Measurements from ENCODE around the gene HCN4.

DNA sequence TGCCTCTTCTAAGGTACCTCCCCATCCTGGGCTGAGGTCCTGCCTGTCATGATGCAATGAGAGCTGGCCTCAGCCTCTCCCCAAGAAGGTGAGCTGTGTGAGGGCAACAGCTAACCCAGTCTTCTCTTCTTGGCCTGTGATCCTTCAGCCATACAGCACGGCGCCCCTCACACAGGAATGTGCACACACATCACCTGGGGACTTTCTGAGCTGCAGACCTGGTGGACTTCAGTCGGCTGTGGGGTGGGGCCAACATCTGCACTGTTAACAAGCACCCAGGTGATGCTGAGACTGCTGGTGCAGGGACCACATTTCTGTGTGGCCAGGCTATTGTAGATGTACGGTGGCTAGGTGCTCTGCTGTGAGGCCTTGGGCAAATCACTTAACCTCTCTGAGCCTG, 14.5 kb downstream of the HCN4 start:
- TF ChIP-seq, protein P1, sequence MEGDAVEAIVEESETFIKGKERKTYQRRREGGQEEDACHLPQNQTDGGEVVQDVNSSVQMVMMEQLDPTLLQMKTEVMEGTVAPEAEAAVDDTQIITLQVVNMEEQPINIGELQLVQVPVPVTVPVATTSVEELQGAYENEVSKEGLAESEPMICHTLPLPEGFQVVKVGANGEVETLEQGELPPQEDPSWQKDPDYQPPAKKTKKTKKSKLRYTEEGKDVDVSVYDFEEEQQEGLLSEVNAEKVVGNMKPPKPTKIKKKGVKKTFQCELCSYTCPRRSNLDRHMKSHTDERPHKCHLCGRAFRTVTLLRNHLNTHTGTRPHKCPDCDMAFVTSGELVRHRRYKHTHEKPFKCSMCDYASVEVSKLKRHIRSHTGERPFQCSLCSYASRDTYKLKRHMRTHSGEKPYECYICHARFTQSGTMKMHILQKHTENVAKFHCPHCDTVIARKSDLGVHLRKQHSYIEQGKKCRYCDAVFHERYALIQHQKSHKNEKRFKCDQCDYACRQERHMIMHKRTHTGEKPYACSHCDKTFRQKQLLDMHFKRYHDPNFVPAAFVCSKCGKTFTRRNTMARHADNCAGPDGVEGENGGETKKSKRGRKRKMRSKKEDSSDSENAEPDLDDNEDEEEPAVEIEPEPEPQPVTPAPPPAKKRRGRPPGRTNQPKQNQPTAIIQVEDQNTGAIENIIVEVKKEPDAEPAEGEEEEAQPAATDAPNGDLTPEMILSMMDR (conservative IDR thresholded peaks at IDR 0.05; ENCODE audit: low read depth in 2 of 2): no peak
- TF ChIP-seq POLR2AphosphoS5 (IDR thresholded peaks at IDR 0.05; ENCODE audit: low read depth) (no peak), EZH2 (IDR thresholded peaks at IDR 0.05; ENCODE audit: low read depth, unreplicated experiment) (no peak), EZH2phosphoT487 (IDR thresholded peaks at IDR 0.05; ENCODE audit: unreplicated experiment) (no peak), CREB1 (CRISPR knock-in tag; IDR thresholded peaks at IDR 0.05; ENCODE audit: low read depth) (no peak), STAT1 (IDR thresholded peaks at IDR 0.05; ENCODE audit: unreplicated experiment) (no peak), ZNF331 (CRISPR knock-in tag; IDR thresholded peaks at IDR 0.05; ENCODE audit: low read depth) (no peak), JUNB (IDR thresholded peaks at IDR 0.05; ENCODE audit: unreplicated experiment) (no peak)
- TF ChIP-seq, protein P2, sequence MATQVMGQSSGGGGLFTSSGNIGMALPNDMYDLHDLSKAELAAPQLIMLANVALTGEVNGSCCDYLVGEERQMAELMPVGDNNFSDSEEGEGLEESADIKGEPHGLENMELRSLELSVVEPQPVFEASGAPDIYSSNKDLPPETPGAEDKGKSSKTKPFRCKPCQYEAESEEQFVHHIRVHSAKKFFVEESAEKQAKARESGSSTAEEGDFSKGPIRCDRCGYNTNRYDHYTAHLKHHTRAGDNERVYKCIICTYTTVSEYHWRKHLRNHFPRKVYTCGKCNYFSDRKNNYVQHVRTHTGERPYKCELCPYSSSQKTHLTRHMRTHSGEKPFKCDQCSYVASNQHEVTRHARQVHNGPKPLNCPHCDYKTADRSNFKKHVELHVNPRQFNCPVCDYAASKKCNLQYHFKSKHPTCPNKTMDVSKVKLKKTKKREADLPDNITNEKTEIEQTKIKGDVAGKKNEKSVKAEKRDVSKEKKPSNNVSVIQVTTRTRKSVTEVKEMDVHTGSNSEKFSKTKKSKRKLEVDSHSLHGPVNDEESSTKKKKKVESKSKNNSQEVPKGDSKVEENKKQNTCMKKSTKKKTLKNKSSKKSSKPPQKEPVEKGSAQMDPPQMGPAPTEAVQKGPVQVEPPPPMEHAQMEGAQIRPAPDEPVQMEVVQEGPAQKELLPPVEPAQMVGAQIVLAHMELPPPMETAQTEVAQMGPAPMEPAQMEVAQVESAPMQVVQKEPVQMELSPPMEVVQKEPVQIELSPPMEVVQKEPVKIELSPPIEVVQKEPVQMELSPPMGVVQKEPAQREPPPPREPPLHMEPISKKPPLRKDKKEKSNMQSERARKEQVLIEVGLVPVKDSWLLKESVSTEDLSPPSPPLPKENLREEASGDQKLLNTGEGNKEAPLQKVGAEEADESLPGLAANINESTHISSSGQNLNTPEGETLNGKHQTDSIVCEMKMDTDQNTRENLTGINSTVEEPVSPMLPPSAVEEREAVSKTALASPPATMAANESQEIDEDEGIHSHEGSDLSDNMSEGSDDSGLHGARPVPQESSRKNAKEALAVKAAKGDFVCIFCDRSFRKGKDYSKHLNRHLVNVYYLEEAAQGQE (IDR thresholded peaks at IDR 0.05; ENCODE audit: unreplicated experiment): no peak

All from GM23338 (cell line).